HEK293 (cell line): ENCODE results near the gene CDC42EP1.
"Not testable (repeated sequence)": the region's sequence is repeated elsewhere in the genome, so short reads cannot be mapped to it uniquely, and the experiment has no call there.

Experiments
- CTCF ChIA-PET: fragments of 350-600 bp; formaldehyde crosslinking; extraction: SDS; loops from one replicate; lab custom pipeline; 2021; ENCODE audit warnings: antibody characterized with exemption; lab: Yijun Ruan, JAX
- POLR2A ChIA-PET: fragments of 300-600 bp; formaldehyde crosslinking; extraction: SDS; loops from one replicate; lab custom pipeline; 2020; ENCODE audit warnings: antibody characterized with exemption, inconsistent platforms; lab: Yijun Ruan, JAX
- H3K27ac ChIP-seq: fragments of 200-500 bp; sonication (Bioruptor generic); 2 replicates; pipeline ENCODE4 v1.5.1; 2014; ENCODE audit warnings: low read depth, low read length, control low read depth, inconsistent platforms; ENCODE audit errors: extremely low read depth
- H3K36me3 ChIP-seq, 2 experiments: fragments of 200-500 bp in 1 of 2; sonication (Bioruptor generic) in 1 of 2; 1 replicate in 1 of 2; 2 replicates in 1 of 2; pipeline ENCODE4 v1.5.1; 2014 to 2017; ENCODE audit warnings: inconsistent platforms in 2 of 2, low read length in 2 of 2; ENCODE audit not compliant: control insufficient read depth in 2 of 2, insufficient read depth in 1 of 2
- H3K4me1 ChIP-seq: fragments of 200-500 bp; sonication (Bioruptor generic); 2 replicates; pipeline ENCODE4 v1.5.1; 2014; ENCODE audit warnings: mild to moderate bottlenecking, low read length, inconsistent platforms; ENCODE audit not compliant: control insufficient read depth, insufficient read depth
- H3K4me3 ChIP-seq: 2 replicates; pipeline ENCODE4 v1.5.1; 2011; ENCODE audit warnings: low read depth, mild to moderate bottlenecking, control low read depth, low read length, moderate library complexity
- H3K9me3 ChIP-seq: fragments of 200-500 bp; sonication (Bioruptor generic); 2 replicates; pipeline ENCODE4 v1.5.1; 2014; ENCODE audit warnings: low read depth, low read length, inconsistent platforms; ENCODE audit not compliant: control insufficient read depth, insufficient read depth
- MYNN ChIP-seq: fragments of 450-650 bp; formaldehyde crosslinking; IDR thresholded peaks from 2 replicates; pipeline ENCODE4 v1.5.1; 2016; ENCODE audit warnings: missing biosample characterization, missing genetic modification characterization, borderline replicate concordance
- ZBTB44 ChIP-seq: fragments of 450-650 bp; IDR thresholded peaks from 2 replicates; pipeline ENCODE4 v1.5.1; 2018; ENCODE audit warnings: missing biosample characterization, mild to moderate bottlenecking, missing genetic modification characterization
- ZNF132 ChIP-seq: fragments of 450-650 bp; formaldehyde crosslinking; IDR thresholded peaks from 2 replicates; pipeline ENCODE4 v1.5.1; 2017; ENCODE audit warnings: missing biosample characterization, missing genetic modification characterization, borderline replicate concordance
- ZNF324 ChIP-seq: fragments of 450-650 bp; formaldehyde crosslinking; IDR thresholded peaks from 2 replicates; pipeline ENCODE4 v1.5.1; 2016; ENCODE audit warnings: missing biosample characterization, missing genetic modification characterization
- ZNF362 ChIP-seq: fragments of 450-650 bp; formaldehyde crosslinking; IDR thresholded peaks from 2 replicates; pipeline ENCODE4 v1.5.1; 2016; ENCODE audit warnings: missing biosample characterization, missing genetic modification characterization
- ZNF398 ChIP-seq: fragments of 450-650 bp; formaldehyde crosslinking; IDR thresholded peaks from 2 replicates; pipeline ENCODE4 v1.5.1; 2017; ENCODE audit warnings: missing biosample characterization, missing genetic modification characterization
- ZNF404 ChIP-seq: fragments of 450-650 bp; formaldehyde crosslinking; IDR thresholded peaks from 2 replicates; pipeline ENCODE4 v1.5.1; 2017; ENCODE audit warnings: missing biosample characterization, missing genetic modification characterization
- ZNF560 ChIP-seq: fragments of 450-650 bp; formaldehyde crosslinking; IDR thresholded peaks from 2 replicates; pipeline ENCODE4 v1.5.1; 2017; ENCODE audit warnings: missing biosample characterization, missing genetic modification characterization, borderline replicate concordance
- ZNF585B ChIP-seq: fragments of 450-650 bp; formaldehyde crosslinking; IDR thresholded peaks from 2 replicates; pipeline ENCODE4 v1.5.1; 2016; ENCODE audit warnings: missing biosample characterization, missing genetic modification characterization
- ZNF624 ChIP-seq: fragments of 450-650 bp; formaldehyde crosslinking; IDR thresholded peaks from 2 replicates; pipeline ENCODE4 v1.5.1; 2017; ENCODE audit warnings: missing biosample characterization, missing genetic modification characterization
- ZNF747 ChIP-seq: fragments of 450-650 bp; formaldehyde crosslinking; IDR thresholded peaks from 2 replicates; pipeline ENCODE4 v1.5.1; 2016; ENCODE audit warnings: missing biosample characterization, missing genetic modification characterization

The CDC42EP1 gene

GRCh38 chr22:37588546-37589215 lies 28.4 kb downstream of the CDC42EP1 start:
- H3K4me1 ChIP-seq, result no peaks in the 10 kb centered on the region; the same call in 1 of the 2 replicates

GRCh38 chr22:37589636-37590035 lies 29.4 kb downstream of the CDC42EP1 start:
- no peaks in the 10 kb centered on the region for H3K9me3 ChIP-seq
- no peak overlapping the region for H3K4me3 ChIP-seq
- POLR2A ChIA-PET, result interaction anchor here (0.6 to 1.1 kb wide), 2 partner anchors 37 to 48 kb away, joined by 3 read pairs; no protein-coding TSS in a partner anchor
- TF ChIP-seq ZNF404, result no peak
- TF ChIP-seq, all 188 proteins: peak for 0
- Histone ChIP-seq H3K27ac (no peak overlapping the region), H3K4me1 (no peaks in the 10 kb centered on the region; the same call in 1 of the 2 replicates), H3K36me3 (no peaks in the 10 kb centered on the region)
- CTCF ChIA-PET, result interaction anchor here (0.9 to 14.5 kb wide), 5 partner anchors 10 to 47 kb away, joined by 3 to 287 read pairs (median 25); partner anchors contain the start of gene GGA1

More at GRCh38 chr22:37588546-37589215, 28.4 kb downstream of the CDC42EP1 start:
- CTCF ChIA-PET, result interaction anchor here (0.6 to 14.5 kb wide), 6 partner anchors 10 to 58 kb away, joined by 3 to 287 read pairs (median 15); partner anchors contain the start of gene GGA1
- Histone ChIP-seq H3K4me3 (no peak overlapping the region), H3K9me3 (no peaks in the 10 kb centered on the region), H3K27ac (no peak overlapping the region), H3K36me3 (no peaks in the 10 kb centered on the region)
- POLR2A ChIA-PET, result interaction anchor here (0.6 to 1.1 kb wide), 2 partner anchors 36 to 47 kb away, joined by 3 read pairs; no protein-coding TSS in a partner anchor
- TF ChIP-seq ZNF560 (tag by site-specific recombination) (no peak), ZNF362 (no peak), ZNF747 (tag by site-specific recombination) (no peak), MYNN (tag by site-specific recombination) (no peak), ZNF324 (tag by site-specific recombination) (no peak), ZBTB44 (tag by site-specific recombination) (no peak), ZNF624 (no peak), ZNF132 (tag by site-specific recombination) (no peak), ZNF398 (tag by site-specific recombination) (no peak), ZNF585B (no peak)

GRCh38 chr22:37591081-37591480 lies 30.8 kb downstream of the CDC42EP1 start:
- not testable (repeated sequence) for H3K4me3 ChIP-seq, H3K36me3 ChIP-seq, H3K4me1 ChIP-seq, H3K9me3 ChIP-seq, H3K27ac ChIP-seq
- ChIA-PET CTCF (interaction anchor here (0.9 to 14.5 kb wide), 8 partner anchors 10 to 273 kb away, joined by 4 to 287 read pairs (median 18); partner anchors contain the start of genes GGA1 and LGALS2), POLR2A (interaction anchor here (0.6 to 2.6 kb wide), 4 partner anchors 16 to 314 kb away, joined by 3 to 35 read pairs (median 3); partner anchors contain the start of gene GGA1)
